Retina (tissue), 1 donor: ENCODE measurements around the gene GUCY2F.

Experiments used
- DNase-seq: peaks from one replicate; pipeline ENCODE4 v3.0.0-alpha.2; 2016

GUCY2F gene

GRCh38 chrX:109392895-109393294, 89.0 kb downstream of the GUCY2F start:
- DNase-seq, result no peak

DNA sequence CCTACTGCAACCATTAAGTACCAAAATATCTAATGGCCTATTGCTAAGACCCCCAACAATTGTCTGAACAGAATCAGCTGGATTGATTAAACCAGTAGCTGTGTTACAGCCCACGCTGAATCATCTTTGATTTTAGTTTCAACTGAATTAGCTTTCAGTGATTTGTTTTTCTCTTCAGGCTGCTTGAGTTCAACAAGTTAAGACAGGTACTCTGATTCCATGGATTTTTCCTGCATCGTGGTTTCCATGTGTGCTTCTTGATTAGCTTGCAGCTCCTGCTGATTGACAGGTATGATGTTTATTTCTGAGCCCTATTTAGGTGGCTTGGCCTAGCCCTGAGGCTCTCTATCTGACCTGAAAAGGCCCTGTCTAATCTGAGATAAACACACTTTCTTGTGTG, 91.3 kb downstream of the GUCY2F start:
- no peak for DNase-seq

GRCh38 chrX:109389917-109390316, 92.0 kb downstream of the GUCY2F start:
- DNase-seq, result no peak

- DNase-seq, result peak; percentile 15
These were observed 97.2 kb downstream of the GUCY2F start for GRCh38 chrX:109384699-109385098.

- no peak for DNase-seq
These were observed 99.6 kb downstream of the GUCY2F start for GRCh38 chrX:109382332-109382731.

- DNase-seq, result no peak
These were observed 103.6 kb downstream of the GUCY2F start for GRCh38 chrX:109378281-109378680.

DNA sequence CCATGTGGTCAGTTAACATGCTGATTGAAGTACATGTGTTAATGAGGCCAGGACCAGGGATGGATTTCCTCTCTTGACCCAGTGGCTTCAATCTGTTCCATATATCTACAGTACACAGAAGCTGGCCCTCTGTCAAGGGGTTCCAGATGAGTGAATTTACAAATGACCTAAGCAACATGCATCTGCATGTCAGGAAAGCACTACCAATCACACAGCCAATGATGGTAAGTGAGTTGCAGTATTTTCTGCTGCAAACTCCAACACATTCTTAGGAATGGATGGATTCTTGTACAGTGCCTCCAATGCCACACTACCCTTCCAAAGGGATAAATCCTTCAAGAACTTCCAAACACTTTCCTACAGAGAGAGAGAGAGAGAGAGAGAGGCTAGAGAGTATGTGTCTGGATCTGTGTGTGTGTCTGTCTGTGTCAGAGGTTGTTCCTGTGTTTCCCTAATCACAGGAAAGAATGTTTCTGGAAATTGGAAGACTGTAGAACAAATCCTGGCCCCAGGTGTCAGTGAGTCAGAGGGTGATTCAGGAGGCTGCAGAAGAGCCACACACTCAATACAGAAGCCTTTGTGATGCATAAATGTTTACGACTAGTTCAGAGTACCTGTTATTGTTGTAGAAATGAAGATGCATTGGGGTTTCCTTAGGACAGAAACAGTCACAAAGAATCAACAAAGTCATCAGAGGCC, 107.5 kb downstream of the GUCY2F start:
- DNase-seq, result no peak

GRCh38 chrX:109373468-109373867, 108.4 kb downstream of the GUCY2F start:
- DNase-seq, result no peak

DNA sequence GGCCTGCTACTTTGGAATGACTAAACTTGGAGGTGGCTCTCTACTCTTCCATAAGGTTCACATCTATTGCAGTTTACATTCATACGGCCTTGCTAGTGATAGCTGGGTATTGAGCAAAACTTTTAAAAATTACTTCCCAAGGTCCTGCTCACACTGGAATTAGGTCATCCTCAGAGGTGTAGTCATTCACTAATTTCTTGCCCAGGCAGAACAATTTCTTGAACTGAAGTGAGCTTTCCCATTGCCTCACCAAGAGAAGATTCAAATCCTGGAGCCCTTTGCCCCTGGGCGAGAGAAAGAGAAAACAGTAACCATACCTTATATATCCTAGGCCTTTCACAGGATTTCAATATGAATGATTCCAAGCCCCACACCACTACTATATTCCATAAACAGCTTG, 109.2 kb downstream of the GUCY2F start:
- DNase-seq, result no peak

DNA sequence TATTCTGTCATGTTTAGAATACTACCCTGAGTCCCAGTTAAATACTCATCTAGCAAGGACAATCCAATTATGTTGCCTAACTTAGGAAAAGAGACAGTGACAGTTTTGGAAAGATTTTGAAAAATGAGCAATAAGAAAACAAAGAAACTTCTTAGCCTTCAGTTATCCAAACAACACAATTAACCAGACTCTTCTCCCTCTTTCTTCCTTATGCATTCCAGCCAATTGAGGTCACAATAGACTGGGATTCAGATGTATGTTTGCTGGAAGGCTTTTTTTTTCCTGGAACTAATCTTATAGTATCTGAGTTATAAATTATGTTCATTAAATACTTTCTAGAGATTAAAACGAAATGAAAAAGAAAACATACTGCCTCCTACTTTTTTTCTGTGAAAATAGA, 109.6 kb downstream of the GUCY2F start:
- DNase-seq, result no peak

DNA sequence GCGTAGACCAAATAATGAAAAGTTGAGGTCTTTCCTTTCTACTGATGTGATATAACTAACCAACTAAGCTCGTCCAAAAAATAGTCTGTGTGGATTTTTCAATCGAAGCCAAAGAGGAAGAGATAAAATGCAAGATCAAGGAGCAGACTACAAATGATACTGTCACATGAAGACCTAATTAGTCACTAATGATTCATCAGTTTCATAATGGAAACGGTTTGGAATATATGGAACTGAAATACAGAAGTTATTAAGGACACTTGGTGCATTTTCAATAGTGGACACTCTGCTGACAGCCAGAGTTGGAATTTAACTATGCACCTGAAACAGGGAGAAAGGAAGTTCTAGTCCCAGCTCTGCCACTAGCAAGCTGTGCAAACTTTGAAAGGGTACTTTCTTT, 119.8 kb downstream of the GUCY2F start:
- DNase-seq, result no peak

DNA sequence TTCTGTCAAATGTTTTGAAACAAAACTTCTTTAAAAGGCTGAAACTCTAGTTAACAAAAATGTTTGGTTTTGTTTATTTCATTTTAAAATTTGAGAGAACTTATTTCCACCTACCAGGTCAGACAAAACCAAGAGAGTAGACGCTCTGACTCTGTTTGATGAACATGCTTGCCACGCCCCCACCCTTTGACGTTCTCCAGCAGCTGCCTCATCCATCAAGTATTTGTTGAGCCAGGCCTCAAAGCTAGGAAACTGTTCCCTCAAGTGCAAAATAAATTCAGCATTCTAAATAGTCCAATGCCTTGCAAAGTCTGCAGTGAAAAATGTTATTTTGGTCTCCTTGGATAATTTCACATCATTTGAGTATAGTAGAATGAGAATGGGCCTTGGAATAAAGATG, 121.6 kb downstream of the GUCY2F start:
- DNase-seq, result no peak

- DNase-seq, result no peak
These were observed 124.2 kb downstream of the GUCY2F start for GRCh38 chrX:109357706-109358105.

DNA sequence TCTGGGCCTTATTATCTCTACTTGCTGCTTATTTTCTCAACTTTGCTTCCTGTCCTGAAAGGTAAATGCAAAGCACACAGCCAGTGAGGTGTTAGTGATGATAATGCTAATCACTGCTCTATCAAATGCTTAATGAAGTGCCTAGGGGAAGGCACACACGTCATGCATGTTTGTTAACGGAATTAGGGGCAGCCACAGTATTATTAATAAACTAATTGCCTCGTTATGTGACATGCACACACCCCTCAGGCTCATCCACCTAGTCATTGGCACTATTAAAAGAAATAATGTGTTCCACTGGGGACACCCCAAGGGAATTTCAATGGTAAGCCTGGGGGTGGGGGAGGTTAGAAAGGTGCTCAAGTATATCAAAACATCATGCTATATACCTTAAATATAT, 125.2 kb downstream of the GUCY2F start:
- no peak for DNase-seq

DNA sequence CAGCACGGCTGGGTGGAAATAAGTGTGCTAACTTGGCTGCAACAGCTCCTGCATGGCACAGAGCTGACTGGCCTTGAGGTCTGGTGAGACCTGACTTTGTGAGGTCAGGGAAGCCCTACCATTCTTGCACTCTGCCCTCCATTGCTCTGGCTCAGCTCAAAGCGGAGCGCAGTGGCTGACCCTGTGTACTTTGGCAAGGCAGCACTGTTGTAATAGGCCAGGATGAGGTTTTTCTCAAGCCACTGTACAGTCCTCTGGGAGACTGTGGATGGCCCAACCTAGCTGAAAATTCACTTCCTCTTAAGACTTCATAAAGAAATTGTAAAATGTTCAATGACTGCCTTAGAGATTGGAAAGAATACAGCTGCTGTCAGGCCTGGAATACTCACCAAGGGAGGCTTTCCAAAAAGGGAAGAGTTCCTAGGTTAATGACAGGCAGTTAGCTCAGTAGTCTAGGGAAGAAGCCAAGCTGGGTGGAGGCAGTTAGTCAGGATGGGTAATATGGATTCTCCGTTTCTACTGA, 129.8 kb downstream of the GUCY2F start:
- no peak for DNase-seq

- DNase-seq, result no peak
These were observed 130.3 kb downstream of the GUCY2F start for GRCh38 chrX:109351557-109351956.

DNA sequence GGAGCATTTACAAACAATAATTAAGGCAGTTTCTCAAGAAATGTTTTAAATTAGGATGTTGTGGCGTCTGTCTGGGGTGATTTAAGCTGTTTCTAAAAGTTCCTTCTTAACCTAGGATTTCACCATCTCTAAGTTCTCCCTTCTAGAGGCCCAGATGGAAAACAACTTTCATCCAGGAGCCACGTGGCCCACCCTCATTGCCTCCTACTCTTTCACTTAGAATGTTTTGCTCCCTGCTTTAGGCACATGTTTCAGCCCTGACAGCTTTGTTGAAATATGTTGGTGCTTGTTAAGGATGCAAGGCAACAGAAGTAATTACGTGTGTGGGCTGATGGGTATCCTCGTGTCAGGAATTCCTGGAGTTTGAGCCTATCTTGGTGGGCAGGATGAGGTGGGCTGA, 131.3 kb downstream of the GUCY2F start:
- DNase-seq, result no peak

GRCh38 chrX:109350051-109350450, 131.8 kb downstream of the GUCY2F start:
- DNase-seq, result no peak

DNA sequence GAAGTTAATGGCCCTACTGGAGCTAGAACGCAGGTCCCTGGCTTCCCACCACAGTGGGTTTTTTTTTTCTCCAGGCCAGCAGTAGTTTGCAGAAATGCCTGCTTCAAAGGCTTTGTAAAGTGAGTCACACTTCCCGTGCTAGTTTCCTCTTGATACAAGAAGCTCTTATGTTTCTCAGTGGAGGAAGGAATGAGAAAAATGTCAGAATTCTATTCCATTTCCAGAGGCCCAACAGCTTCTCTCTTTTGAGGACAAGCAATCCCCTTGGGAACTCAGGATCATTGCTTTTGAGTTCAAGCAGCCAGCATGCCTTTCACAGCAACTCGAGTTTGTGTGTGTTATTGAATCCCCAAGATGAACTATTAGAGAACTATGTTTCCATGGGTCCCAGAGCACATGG, 134.3 kb downstream of the GUCY2F start:
- no peak for DNase-seq

DNA sequence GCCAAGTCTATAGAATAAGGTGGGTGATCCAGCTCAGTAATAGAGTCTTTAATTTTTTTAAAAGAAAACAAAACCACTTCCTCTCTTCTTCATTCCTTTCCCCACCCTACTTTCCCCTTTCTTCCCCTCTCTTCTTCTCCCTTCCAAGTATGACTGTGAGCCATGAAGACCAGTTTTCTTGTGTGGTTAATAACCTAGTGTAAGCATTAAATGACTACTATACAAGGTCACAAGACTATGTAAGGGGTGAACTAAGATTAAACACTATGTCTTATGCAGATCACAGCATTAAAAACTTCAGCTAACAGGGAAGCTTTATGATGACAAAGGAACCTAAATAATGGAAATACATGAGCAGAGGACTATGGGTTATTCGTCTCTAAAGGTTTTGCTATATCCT, 135.4 kb downstream of the GUCY2F start:
- DNase-seq, result no peak

GRCh38 chrX:109345856-109346255, 136.0 kb downstream of the GUCY2F start:
- no peak for DNase-seq

DNA sequence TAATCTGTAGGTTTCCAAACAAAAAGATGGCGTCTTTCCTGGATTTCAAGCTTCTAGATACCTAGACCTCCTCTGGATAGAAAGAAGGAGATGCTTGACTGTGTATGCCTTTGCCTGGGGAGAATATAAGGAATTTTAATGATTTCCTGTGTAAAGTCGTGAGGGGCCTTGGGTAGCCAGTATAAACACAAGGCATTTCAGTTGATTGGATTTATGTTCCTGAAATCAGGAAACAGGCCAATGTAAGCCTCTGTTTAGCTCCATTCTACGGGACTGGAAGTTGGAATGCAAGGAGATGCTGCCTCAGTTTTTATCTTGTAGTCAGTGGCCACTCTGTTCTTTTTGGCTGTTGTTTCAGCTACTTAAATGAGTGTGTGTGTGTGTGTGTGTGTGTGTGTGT, 137.2 kb downstream of the GUCY2F start:
- DNase-seq, result no peak

DNA sequence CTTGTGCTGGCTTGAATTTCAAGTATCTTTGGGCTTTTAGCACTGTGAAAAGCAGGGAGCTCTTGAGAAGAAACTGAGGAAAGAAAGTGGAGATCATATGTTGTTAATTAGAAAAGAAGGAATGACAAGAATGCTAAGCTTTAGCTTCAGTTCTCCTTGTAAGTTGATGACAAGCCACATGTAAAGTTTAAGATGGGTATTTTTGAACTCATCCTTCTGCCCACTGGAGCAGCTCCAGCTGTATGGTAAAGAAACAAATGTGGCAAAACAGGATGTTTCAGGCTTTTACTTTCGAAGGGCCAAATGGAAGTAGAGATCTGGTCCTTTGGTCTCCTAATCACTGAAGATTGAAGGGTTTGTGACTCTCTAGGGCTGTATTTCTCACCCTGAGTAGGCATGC, 137.8 kb downstream of the GUCY2F start:
- DNase-seq, result no peak

GRCh38 chrX:109343671-109344070, 138.2 kb downstream of the GUCY2F start:
- DNase-seq, result no peak

DNA sequence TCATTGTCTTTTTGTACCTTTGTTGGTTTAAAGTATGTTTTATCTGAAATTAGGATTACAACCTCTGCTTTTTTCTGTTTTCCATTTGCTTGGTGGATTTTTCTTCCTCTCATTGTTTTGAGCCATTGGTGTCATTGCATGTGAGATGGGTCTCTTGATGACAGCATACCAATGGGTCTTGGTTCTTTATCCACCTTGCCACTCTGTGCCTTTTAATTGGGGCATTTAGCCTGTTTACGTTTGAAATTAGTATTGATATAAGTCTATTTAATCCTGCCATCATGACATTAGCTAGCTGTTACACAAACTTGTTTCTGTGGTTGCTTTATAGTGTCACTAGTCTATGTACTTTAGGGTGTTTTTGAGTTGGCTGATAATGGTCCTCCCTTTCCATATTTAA, 145.7 kb downstream of the GUCY2F start:
- no peak for DNase-seq
